Activated naive CD8-positive, alpha-beta T cell treated with anti-CD3 and anti-CD28 coated beads, Interleukin-2, amount 50 U/mL, for 24 hours (primary cell): Measurements from ENCODE around the gene TRIM14.
"Not testable (repeated sequence)": the region's sequence is repeated elsewhere in the genome, so short reads cannot be mapped to it uniquely, and the experiment has no call there.

Source experiments
- ATAC-seq: fragments of 150-1000 bp; cut with Tn5 transposase; one replicate; pipeline ENCODE4 v1.10.0; 2021
- DNase-seq: peaks from one replicate; pipeline ENCODE4 v3.0.0; 2021
- H3K27ac Mint-ChIP-seq: one replicate; pipeline ENCODE4 v1.8.0; 2021; ENCODE audit warnings: mild to moderate bottlenecking, mixed read lengths
- H3K27me3 Mint-ChIP-seq: one replicate; pipeline ENCODE4 v1.8.0; 2021; ENCODE audit warnings: mixed read lengths
- H3K36me3 Mint-ChIP-seq: one replicate; pipeline ENCODE4 v1.8.0; 2021; ENCODE audit warnings: low read depth, mixed read lengths
- H3K4me1 Mint-ChIP-seq: one replicate; pipeline ENCODE4 v1.8.0; 2021; ENCODE audit warnings: mixed read lengths
- H3K4me3 Mint-ChIP-seq: one replicate; pipeline ENCODE4 v1.8.0; 2021; ENCODE audit warnings: mild to moderate bottlenecking, moderate library complexity, mixed read lengths
- H3K9me3 Mint-ChIP-seq: one replicate; pipeline ENCODE4 v1.8.0; 2021; ENCODE audit warnings: mixed read lengths

Gene TRIM14

DNA sequence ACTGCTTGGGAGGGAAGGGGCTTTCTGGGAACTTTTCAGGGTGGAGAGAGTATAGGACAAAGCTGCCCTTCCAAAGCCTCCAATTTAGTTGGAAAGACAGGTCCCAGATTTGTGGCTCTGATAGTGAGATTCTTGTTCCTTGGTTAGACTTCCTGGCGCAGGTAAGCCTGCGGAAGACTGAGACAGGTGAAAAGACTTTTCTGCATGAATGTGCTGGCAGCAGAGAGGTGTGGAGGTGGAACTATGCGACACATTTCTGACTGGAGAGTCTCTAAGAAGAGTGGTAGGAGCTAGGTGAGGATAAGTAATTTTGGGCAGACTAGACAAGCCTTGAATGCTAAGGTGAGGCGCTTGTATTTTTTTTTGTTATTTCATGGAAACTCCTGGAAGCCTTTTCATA is 32.6 kb downstream of the TRIM14 start:
- Mint-ChIP-seq H3K4me1 (peaks cover 20% of the 10 kb centered on the region), H3K27me3 (no peaks in the 10 kb centered on the region), H3K4me3 (no peak overlapping the region), H3K9me3 (no peaks in the 10 kb centered on the region), H3K27ac (peak overlapping the region; percentile 47), H3K36me3 (peaks cover 40% of the 10 kb centered on the region)
- ATAC-seq (no peak), DNase-seq (no peak)

DNA sequence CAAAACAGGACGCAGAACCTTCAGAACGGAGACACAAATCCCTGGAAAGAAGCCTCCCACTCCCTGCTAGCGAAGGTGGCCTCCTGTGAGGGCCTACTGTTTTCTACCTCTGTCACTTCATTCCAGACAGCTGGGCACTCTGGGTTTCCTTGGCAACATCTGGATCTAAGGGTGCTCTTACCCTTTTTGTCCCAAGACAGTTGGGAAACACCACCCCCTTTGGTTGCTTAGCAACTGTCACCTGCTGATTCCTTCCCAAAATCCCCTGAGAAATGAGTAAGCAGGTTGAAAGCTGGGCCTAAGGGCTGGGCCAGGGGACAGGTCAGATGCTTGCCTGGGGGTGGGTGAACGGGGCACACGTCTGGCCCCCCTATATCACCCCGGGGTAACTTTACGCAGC is 33.1 kb downstream of the TRIM14 start:
- Mint-ChIP-seq H3K4me3 (no peak overlapping the region), H3K4me1 (peaks cover 25% of the 10 kb centered on the region), H3K27me3 (no peaks in the 10 kb centered on the region), H3K27ac (no peak overlapping the region), H3K9me3 (no peaks in the 10 kb centered on the region), H3K36me3 (peaks cover 42% of the 10 kb centered on the region)
- no peak for ATAC-seq
- DNase-seq, result no peak

DNA sequence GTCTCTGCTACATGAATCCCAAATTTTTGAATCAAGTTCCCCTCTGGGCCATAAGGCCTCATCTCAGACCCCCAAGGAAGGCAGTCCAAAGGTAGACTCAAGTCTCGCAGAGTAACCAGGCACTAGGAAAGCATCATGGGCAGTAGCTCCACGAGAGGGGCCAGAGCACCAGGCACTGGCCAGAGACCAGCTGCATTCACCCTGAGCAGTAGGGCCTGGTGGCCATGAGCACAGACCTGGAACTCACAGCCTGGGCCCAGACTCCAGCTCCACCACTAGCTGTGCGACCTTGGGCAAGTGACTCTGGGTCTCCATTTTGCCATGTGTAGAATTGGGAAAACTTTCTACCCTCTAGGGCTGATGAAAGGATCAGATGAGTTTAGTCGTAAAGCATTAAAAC is 34.0 kb downstream of the TRIM14 start:
- ATAC-seq, result no peak
- no peak overlapping the region for H3K4me3 Mint-ChIP-seq
- peaks cover 41% of the 10 kb centered on the region for H3K36me3 Mint-ChIP-seq
- DNase-seq, result no peak
- H3K27me3 Mint-ChIP-seq, result no peaks in the 10 kb centered on the region
- peak overlapping the region; percentile 64 for H3K27ac Mint-ChIP-seq
- no peaks in the 10 kb centered on the region for H3K9me3 Mint-ChIP-seq
- peaks cover 30% of the 10 kb centered on the region for H3K4me1 Mint-ChIP-seq

DNA sequence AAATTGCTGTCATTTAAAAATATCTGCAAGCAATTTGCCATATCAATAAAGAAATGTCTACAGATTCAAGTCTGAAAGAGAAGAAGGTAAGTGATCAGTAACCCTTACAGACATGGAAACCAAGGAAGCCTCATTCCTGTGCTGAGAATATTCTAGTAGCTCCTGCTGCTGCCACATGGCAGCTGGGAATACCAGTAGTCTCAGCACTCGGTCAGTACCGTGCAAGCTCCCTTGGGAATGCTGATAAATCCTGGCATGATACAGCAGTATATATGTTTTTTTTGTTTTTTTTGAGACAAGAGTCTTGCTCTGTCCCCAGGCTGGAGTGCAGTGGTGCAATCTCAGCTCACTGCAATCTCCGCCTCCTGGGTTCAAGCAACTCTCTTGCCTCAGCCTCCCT is 34.6 kb downstream of the TRIM14 start:
- no peak overlapping the region for H3K4me3 Mint-ChIP-seq
- H3K9me3 Mint-ChIP-seq, result no peaks in the 10 kb centered on the region
- H3K27ac Mint-ChIP-seq, result no peak overlapping the region
- H3K36me3 Mint-ChIP-seq, result peaks cover 41% of the 10 kb centered on the region
- peaks cover 30% of the 10 kb centered on the region for H3K4me1 Mint-ChIP-seq
- H3K27me3 Mint-ChIP-seq, result no peaks in the 10 kb centered on the region
- no peak for DNase-seq
- ATAC-seq, result no peak

DNA sequence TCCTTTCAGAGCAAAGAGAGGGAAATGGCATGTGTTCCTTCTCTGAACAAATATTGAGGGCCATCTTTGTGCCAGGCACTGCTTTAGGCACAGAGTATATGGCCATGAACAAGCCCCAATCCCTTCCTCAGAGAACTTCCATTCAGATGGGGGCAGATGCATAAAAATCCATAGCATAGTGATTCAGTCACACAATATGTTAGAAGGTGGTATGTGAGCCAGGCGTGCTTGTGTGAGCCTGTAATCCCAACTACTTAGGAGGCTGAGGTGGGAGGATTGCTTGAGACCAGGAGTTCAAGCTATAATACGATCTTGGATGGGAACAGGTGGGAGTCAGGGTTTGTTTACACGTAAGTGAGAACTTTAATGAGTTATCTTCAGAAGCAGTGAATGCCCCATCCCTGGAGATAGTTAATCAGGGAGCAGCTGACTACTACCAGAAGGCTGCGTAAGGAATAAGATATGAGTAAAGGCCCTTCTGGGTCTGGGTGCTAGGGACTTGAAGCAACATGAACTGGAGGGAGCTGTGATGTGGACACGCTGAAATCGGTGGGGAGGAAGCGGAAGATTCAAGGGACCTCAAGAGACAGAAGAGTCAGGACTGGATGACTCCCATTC is 35.3 kb downstream of the TRIM14 start:
- no peak overlapping the region for H3K4me3 Mint-ChIP-seq
- peaks cover 30% of the 10 kb centered on the region for H3K4me1 Mint-ChIP-seq
- H3K36me3 Mint-ChIP-seq, result peaks cover 44% of the 10 kb centered on the region
- H3K9me3 Mint-ChIP-seq, result no peaks in the 10 kb centered on the region
- peak overlapping the region; percentile 84 for H3K27ac Mint-ChIP-seq
- ATAC-seq, result no peak
- no peak for DNase-seq
- H3K27me3 Mint-ChIP-seq, result no peaks in the 10 kb centered on the region

DNA sequence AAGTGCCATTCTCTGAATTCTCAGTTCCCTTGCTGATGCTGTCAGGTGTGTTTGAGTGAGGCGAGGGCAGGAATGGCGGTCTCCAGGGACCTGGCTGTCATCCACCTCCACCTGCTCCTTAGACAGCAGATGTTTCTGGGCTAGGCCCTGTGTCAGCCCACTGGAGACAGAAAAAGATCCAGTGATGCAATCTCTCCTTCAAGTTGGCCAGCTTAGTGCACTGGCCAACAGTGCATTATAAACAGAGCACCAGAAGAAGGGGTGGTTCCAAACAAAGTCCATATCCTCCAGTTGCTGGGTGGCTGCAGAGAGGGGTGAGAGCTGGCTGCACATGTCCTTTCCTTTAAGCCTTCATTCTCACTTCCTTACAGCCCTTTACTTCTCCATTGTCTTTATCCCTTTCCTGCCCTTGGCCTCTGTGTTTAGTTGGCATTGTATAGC is 35.9 kb downstream of the TRIM14 start:
- H3K27ac Mint-ChIP-seq, result peak overlapping the region; percentile 84
- no peaks in the 10 kb centered on the region for H3K9me3 Mint-ChIP-seq
- peaks cover 30% of the 10 kb centered on the region for H3K4me1 Mint-ChIP-seq
- H3K36me3 Mint-ChIP-seq, result peaks cover 47% of the 10 kb centered on the region
- ATAC-seq, result no peak
- no peaks in the 10 kb centered on the region for H3K27me3 Mint-ChIP-seq
- no peak overlapping the region for H3K4me3 Mint-ChIP-seq
- no peak for DNase-seq

DNA sequence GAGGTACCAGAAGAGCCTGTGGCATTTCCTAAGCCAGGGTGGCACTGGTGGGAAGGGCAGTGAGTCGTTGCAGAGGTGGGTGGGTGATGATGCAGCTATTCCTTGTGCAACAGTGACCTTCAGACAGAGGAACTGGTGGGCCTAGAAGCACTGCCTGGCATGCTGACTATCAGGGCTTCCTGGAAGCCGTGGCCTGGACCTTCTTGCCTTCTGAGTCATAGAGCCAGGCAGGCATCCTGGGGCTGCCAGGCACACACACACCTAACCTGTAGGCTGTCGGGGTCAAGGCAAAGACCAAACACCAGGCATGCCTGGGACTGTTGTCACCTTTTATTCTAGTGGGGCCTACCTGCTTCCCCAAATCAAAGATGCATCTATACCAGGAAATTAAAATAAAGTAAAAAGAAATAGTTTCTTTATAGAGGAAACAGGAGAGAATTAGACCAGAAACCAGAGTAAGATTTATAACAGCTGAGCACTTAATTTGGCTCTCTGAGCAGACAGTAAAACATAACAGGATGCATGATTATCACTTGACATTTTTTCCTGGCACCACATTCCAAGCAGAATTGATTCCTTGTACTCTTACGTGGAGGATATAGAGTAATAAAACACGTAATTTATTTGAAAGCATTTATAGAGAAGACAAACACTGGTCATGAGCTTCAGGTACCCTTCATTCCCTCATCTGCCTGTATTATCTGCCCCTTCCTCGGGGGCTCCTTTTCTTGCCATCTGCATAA is 37.4 kb downstream of the TRIM14 start:
- H3K4me3 Mint-ChIP-seq, result no peak overlapping the region
- DNase-seq (peak; percentile 63), ATAC-seq (peak; percentile 98)
- peaks cover 49% of the 10 kb centered on the region for H3K36me3 Mint-ChIP-seq
- H3K4me1 Mint-ChIP-seq, result peaks cover 31% of the 10 kb centered on the region
- H3K9me3 Mint-ChIP-seq, result no peaks in the 10 kb centered on the region
- H3K27me3 Mint-ChIP-seq, result no peaks in the 10 kb centered on the region
- H3K27ac Mint-ChIP-seq, result peak overlapping the region; percentile 84

DNA sequence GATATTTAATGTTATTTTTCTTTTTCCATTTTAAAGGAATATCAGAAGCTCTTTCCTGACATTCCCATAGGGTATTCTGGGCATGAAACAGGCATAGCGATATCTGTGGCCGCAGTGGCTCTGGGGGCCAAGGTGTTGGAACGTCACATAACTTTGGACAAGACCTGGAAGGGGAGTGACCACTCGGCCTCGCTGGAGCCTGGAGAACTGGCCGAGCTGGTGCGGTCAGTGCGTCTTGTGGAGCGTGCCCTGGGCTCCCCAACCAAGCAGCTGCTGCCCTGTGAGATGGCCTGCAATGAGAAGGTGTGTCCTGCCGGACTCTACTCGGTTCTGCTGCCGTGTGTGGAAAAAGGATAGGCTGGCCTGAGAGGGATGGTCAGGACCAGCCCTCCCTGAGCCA is 38.2 kb downstream of the TRIM14 start:
- H3K4me3 Mint-ChIP-seq, result no peak overlapping the region
- peaks cover 39% of the 10 kb centered on the region for H3K4me1 Mint-ChIP-seq

DNA sequence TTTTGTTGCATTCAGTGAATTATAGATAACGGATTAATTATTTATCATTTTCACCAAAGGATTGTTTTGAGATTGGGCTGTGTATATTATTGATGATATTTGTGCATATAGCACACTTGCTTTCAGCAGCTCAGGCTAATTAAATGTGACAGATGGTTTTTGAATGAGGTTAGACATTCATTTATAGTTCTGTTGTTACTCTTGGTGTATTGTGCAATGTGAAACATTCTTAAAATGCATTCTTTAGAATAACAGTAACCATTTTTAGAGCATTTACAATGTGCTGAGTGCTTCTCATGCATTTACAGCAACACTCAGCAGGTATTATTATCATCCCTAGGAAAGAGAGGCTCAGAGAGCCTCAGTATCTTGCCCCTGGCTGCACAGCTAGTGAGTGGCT is 38.7 kb downstream of the TRIM14 start:
- Mint-ChIP-seq H3K4me3 (no peak overlapping the region), H3K36me3 (peaks cover 44% of the 10 kb centered on the region), H3K4me1 (peaks cover 44% of the 10 kb centered on the region), H3K27me3 (no peaks in the 10 kb centered on the region), H3K9me3 (no peaks in the 10 kb centered on the region), H3K27ac (peak overlapping the region; percentile 52)
- no peak for ATAC-seq
- DNase-seq, result no peak

More for the DNA sequence above, 38.2 kb downstream of the TRIM14 start:
- no peaks in the 10 kb centered on the region for H3K27me3 Mint-ChIP-seq
- H3K27ac Mint-ChIP-seq, result peak overlapping the region; percentile 84
- no peak for DNase-seq
- no peak for ATAC-seq
- H3K9me3 Mint-ChIP-seq, result no peaks in the 10 kb centered on the region
- H3K36me3 Mint-ChIP-seq, result peaks cover 47% of the 10 kb centered on the region

DNA sequence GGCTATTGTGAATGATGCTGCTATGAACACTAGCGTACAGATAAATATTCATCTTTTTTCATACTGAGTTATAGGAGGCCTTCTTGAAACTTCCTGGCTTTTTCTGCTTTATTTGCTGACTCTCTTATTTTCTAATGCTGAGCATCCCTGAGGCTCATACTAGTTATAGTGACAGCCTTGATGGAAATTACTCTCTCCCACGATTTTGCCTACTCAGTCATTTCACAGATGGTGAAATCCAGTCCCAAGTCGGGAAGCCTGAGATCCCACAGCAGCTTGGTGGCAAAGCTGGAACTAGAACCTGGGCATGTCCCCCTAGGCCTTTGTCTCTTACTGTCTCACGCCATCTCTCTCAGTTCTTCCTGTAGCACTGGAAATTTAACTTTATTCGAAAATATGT is 40.1 kb downstream of the TRIM14 start:
- Mint-ChIP-seq H3K27me3 (no peaks in the 10 kb centered on the region), H3K4me3 (no peak overlapping the region), H3K4me1 (peaks cover 52% of the 10 kb centered on the region), H3K9me3 (no peaks in the 10 kb centered on the region), H3K27ac (peak overlapping the region; percentile 53), H3K36me3 (peaks cover 38% of the 10 kb centered on the region)
- no peak for ATAC-seq
- DNase-seq, result no peak

DNA sequence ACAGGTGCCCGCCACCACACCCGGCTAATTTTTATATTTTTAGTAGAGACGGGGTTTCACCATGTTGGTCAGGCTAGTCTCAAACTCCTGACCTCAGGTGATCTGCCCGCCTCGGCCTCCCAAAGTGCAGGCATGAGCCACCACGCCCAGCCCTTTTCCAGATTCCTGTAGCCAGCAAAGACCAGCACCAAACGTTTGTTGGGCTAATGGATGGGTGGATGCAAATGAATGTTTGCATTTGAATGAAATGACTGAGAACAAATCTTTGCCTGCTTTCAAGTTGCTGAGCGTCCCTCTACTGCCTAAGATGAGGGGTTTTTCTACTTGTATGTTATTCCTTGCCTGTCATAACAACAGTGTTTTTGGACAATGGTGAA is 42.5 kb downstream of the TRIM14 start:
- H3K27me3 Mint-ChIP-seq, DNase-seq, H3K9me3 Mint-ChIP-seq, H3K4me3 Mint-ChIP-seq, ATAC-seq: not testable (repeated sequence)
- peaks cover 22% of the 10 kb centered on the region for H3K36me3 Mint-ChIP-seq
- peaks cover 36% of the 10 kb centered on the region for H3K4me1 Mint-ChIP-seq
- peak overlapping the region; percentile 79 for H3K27ac Mint-ChIP-seq

DNA sequence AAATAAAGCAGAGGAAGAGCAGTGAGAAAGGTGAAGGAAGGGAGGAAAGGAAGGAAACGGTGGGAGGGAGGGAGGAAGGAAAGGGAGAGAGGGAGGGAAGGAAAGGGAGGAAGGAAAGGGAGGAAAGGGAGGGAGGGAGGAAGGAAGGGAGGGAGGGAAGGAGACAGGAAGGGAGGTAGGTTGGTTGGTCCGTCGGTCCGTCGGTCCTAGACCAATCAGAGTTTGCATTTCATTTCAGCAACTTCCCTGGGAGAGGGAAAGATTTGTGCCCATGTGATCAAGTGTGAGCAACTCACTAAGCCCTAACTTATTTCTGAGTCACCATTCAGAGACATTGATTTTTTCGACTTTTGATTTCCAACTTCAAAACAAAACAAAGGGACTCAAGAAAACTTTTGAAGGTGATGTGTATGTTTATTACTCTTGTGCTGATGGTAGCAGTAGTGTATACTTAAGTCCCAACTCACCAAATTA is 43.7 kb downstream of the TRIM14 start:
- Mint-ChIP-seq H3K9me3 (no peaks in the 10 kb centered on the region), H3K36me3 (peaks cover 17% of the 10 kb centered on the region), H3K27me3 (no peaks in the 10 kb centered on the region), H3K4me1 (peaks cover 26% of the 10 kb centered on the region), H3K27ac (peak overlapping the region; percentile 79), H3K4me3 (peak overlapping the region; percentile 48)
- DNase-seq, result no peak
- peak; percentile 85 for ATAC-seq

DNA sequence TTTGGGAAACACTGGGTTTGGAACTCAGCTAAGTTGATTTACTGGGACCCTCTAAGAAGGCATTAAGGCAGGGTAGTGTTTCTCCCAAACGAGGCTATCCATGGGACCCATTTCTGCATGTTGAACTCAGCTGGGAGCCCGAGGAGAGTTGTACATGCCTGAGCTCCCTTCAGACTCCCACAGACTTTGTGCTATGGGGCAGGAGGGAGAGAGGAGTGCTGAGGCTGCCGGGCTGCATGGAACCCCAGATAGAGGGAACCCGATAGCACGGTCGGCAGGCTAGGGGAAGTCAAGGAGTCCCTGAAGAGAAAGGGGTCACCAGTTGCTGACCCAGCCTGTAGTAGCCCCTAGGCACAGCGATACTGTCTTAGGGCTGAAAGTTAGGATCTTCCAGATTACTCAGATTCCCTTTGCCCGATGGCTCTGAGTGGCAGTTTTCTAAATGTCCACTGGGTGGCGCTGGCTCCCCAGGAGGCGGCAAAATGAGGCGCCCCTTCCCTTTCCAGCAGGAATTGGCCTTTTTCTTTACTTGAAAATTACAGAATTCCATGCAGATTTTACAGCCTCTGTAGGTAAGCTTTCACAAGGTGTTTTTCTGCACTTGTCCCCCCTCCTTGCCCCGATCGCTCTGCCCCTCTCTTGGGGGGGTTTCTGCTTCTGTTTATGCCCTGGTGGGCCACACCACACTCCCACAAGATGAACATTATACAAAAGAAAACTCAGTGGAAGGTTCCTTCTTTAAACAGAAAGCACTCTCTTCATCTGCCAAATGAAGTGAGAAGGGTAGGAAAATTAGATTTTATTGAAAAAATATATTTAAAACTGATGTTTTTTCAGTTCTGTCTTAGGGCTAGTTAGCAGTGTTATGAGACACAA is 44.7 kb downstream of the TRIM14 start:
- Mint-ChIP-seq H3K27me3 (no peaks in the 10 kb centered on the region), H3K27ac (peak overlapping the region; percentile 79), H3K9me3 (no peaks in the 10 kb centered on the region), H3K4me1 (peaks cover 26% of the 10 kb centered on the region), H3K36me3 (peaks cover 18% of the 10 kb centered on the region), H3K4me3 (no peak overlapping the region)
- ATAC-seq (peak; percentile 17), DNase-seq (peak; percentile 73)

DNA sequence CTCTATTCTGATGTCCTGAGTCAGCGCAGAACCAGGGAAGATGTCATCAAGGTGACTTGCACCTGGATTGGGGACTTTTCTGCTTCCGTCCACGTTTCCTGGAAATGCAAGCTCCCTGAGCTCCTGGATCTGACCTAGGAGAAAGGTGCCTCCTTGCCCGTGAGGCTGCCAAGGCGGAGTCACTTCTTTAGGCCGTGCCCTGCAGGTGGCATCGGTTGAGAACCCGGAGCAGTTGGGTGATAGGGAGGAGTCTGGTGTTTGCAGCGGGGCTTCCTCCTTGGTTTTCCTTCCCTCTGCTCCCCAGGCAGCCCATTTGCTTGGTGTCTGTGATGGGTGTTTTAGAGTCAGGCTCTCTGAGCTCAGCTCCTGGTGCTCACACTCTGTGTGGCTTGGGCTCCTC is 47.3 kb downstream of the TRIM14 start:
- H3K4me3 Mint-ChIP-seq, result no peak overlapping the region
- no peak overlapping the region for H3K27ac Mint-ChIP-seq
- no peaks in the 10 kb centered on the region for H3K9me3 Mint-ChIP-seq
- DNase-seq (no peak), ATAC-seq (no peak)
- H3K27me3 Mint-ChIP-seq, result no peaks in the 10 kb centered on the region
- H3K4me1 Mint-ChIP-seq, result peaks cover 24% of the 10 kb centered on the region
- peaks cover 13% of the 10 kb centered on the region for H3K36me3 Mint-ChIP-seq
